ENCODE measurements around the gene OR4C12.
"Not testable (repeated sequence)": the region's sequence is repeated elsewhere in the genome, so short reads cannot be mapped to it uniquely, and the experiment has no call there.

Gene OR4C12

GRCh38 chr11:49982435-49982834 is at the start of gene OR4C12:
Gene OR4C12, minus strand, starts transcription at chr11:49982535. Its CDS starts 34 bp downstream, at chr11:49982501.
- DNase-seq (ENCODE audit: low read depth in 2 of 2): not testable (repeated sequence)

- DNase-seq (ENCODE audit: low read depth in 2 of 2): no peak
Measured at GRCh38 chr11:50030193-50030592, 47.9 kb upstream of the OR4C12 start.

GRCh38 chr11:49995565-49995964 is 13.2 kb upstream of the OR4C12 start:
- DNase-seq (ENCODE audit: low read depth in 2 of 2): no peak

- DNase-seq (ENCODE audit: low read depth in 2 of 2): not testable (repeated sequence)
Measured at GRCh38 chr11:49973439-49973838, 8.9 kb downstream of the OR4C12 start.

- no peak for DNase-seq (ENCODE audit: low read depth in 2 of 2)
Measured at GRCh38 chr11:49952091-49952490, 30.2 kb downstream of the OR4C12 start, which contains the start of gene OR4C13. Gene OR4C13, plus strand, starts transcription at chr11:49952391. Its CDS starts 32 bp downstream, at chr11:49952423.

GRCh38 chr11:49948701-49949100 is 33.6 kb downstream of the OR4C12 start:
- DNase-seq (ENCODE audit: low read depth in 2 of 2): not testable (repeated sequence)

Measured in stimulated activated CD4-positive, alpha-beta T cell treated with anti-CD3 and anti-CD28 coated beads, Interleukin-1b, Interleukin-23, amount 100 ng/mL, for 1 hour (primary cell).